ENCODE measurements around the gene CHCHD3. TPM values are rescaled to one million over a fixed set of nuclear protein-coding genes. Genes with fewer than 3 reads are reported as not detected.

The CHCHD3 gene
- total RNA-seq, 6 experiments from 2014 or later: 51.3 to 70.0 (median 65.7) TPM

GRCh38 chr7:133026210-133026859 lies 55.6 kb downstream of the CHCHD3 start:
- TF ChIP-seq CTCF (IDR thresholded peaks at IDR 0.05): no peak
- H3K36me3 Mint-ChIP-seq (ENCODE audit: low read depth): 0 out of 2 replicates have a peak, but pooled peaks cover 4% of the 10 kb centered on the region
- H3K4me3 Mint-ChIP-seq: no peak overlapping the region
- no peaks in the 10 kb centered on the region for H3K4me1 Mint-ChIP-seq (ENCODE audit: low read depth)
- DNase-seq: no peak
- no peak overlapping the region for H3K27ac Mint-ChIP-seq
- no peaks in the 10 kb centered on the region for H3K27me3 Mint-ChIP-seq (ENCODE audit: insufficient read depth)
- no peaks in the 10 kb centered on the region for H3K9me3 Mint-ChIP-seq

GRCh38 chr7:133025056-133025455 lies 56.8 kb downstream of the CHCHD3 start:
- TF ChIP-seq CTCF (IDR thresholded peaks at IDR 0.05): no peak
- H3K4me3 Mint-ChIP-seq: no peak overlapping the region
- H3K4me1 Mint-ChIP-seq (ENCODE audit: low read depth): no peaks in the 10 kb centered on the region
- 0 out of 2 replicates have a peak, but pooled peaks cover 4% of the 10 kb centered on the region for H3K36me3 Mint-ChIP-seq (ENCODE audit: low read depth)
- H3K27me3 Mint-ChIP-seq (ENCODE audit: insufficient read depth): no peaks in the 10 kb centered on the region
- H3K9me3 Mint-ChIP-seq: no peaks in the 10 kb centered on the region
- H3K27ac Mint-ChIP-seq: no peak overlapping the region
- DNase-seq: no peak

- no peak for TF ChIP-seq CTCF (IDR thresholded peaks at IDR 0.05)
- no peak for DNase-seq
- H3K4me3 Mint-ChIP-seq: no peak overlapping the region
- H3K27ac Mint-ChIP-seq: no peak overlapping the region
- no peaks in the 10 kb centered on the region for H3K4me1 Mint-ChIP-seq (ENCODE audit: low read depth)
- no peaks in the 10 kb centered on the region for H3K27me3 Mint-ChIP-seq (ENCODE audit: insufficient read depth)
- H3K9me3 Mint-ChIP-seq: no peaks in the 10 kb centered on the region
- H3K36me3 Mint-ChIP-seq (ENCODE audit: low read depth): peaks cover 4% of the 10 kb centered on the region; the same call in 1 of the 2 replicates
These were observed 57.3 kb downstream of the CHCHD3 start for GRCh38 chr7:133024596-133024995.

- H3K4me1 Mint-ChIP-seq (ENCODE audit: low read depth): no peaks in the 10 kb centered on the region
- no peak for TF ChIP-seq CTCF (IDR thresholded peaks at IDR 0.05)
- peaks cover 5% of the 10 kb centered on the region; the same call in 1 of the 2 replicates for H3K36me3 Mint-ChIP-seq (ENCODE audit: low read depth)
- H3K9me3 Mint-ChIP-seq: no peaks in the 10 kb centered on the region
- no peak overlapping the region for H3K27ac Mint-ChIP-seq
- no peaks in the 10 kb centered on the region for H3K27me3 Mint-ChIP-seq (ENCODE audit: insufficient read depth)
- H3K4me3 Mint-ChIP-seq: no peak overlapping the region
- DNase-seq: no peak
These were observed 58.4 kb downstream of the CHCHD3 start for GRCh38 chr7:133023370-133024071.

GRCh38 chr7:133022661-133023060 lies 59.2 kb downstream of the CHCHD3 start:
- Mint-ChIP-seq H3K27me3 (ENCODE audit: insufficient read depth) (no peaks in the 10 kb centered on the region), H3K4me1 (ENCODE audit: low read depth) (no peaks in the 10 kb centered on the region), H3K9me3 (no peaks in the 10 kb centered on the region), H3K27ac (no peak overlapping the region), H3K4me3 (no peak overlapping the region), H3K36me3 (ENCODE audit: low read depth) (peaks cover 5% of the 10 kb centered on the region; the same call in 1 of the 2 replicates)
- DNase-seq: no peak
- TF ChIP-seq CTCF (IDR thresholded peaks at IDR 0.05): no peak

Measured in HFFc6 (cell line).